K562 (cell line): ENCODE data around the gene CEP72. TPM values are rescaled to one million over a fixed set of nuclear protein-coding genes. Genes with fewer than 3 reads are reported as not detected.

Source experiments
- ATAC-seq: fragments of 200-7000 bp; cut with Tn5 transposase; 3 replicates; pipeline ENCODE4 v1.9.1; 2020; ENCODE audit warnings: moderate library complexity
- BruUV-seq: library from RNA; stranded (reverse); fragments of 400-500 nt; replicated peaks from 2 replicates; lab custom pipeline; 2021; lab: Mats Ljungman, UMichigan
- CTCF ChIA-PET: fragments of 300-600 bp; formaldehyde crosslinking; extraction: SDS; loops from one replicate; lab custom pipeline; 2021; ENCODE audit warnings: low intra/inter-chr PET ratio; lab: Yijun Ruan, JAX
- POLR2A ChIA-PET: fragments of 300-600, 350-650 bp; sonication (Branson Sonifier 250); formaldehyde crosslinking; extraction: SDS; loops from one replicate; lab custom pipeline; 2021; ENCODE audit warnings: antibody characterized with exemption, inconsistent platforms; lab: Yijun Ruan, JAX
- DNase-seq, 4 experiments: peaks; one replicate each; pipeline versions ENCODE4 v3.0.0 to v3.0.0-alpha.2; 2011 to 2018; ENCODE audit warnings: low spot score in 3 of 4, mixed read lengths in 3 of 4; ENCODE audit errors: extremely low read depth in 1 of 4
- FAIRE-seq: peaks from 2 replicates; lab custom pipeline; 2011; peaks lifted over from hg19 to GRCh38; lab: Jason Lieb, UNC
- H2AFZ ChIP-seq: 2 replicates; pipeline ENCODE4 v1.6.0; 2011; ENCODE audit warnings: low read depth, low read length, control low read depth, inconsistent platforms
- H3K27ac ChIP-seq: fragments of 200-600 bp; 3 replicates; pipeline ENCODE4 v1.8.0; 2011; ENCODE audit warnings: low read depth, mild to moderate bottlenecking, control low read depth, inconsistent platforms, low read length, moderate library complexity, mixed read lengths; ENCODE audit errors: extremely low read depth
- H3K27me3 ChIP-seq, 2 experiments: fragments of 300-600 bp in 1 of 2; 2 replicates in 1 of 2; 3 replicates in 1 of 2; pipeline versions ENCODE4 v1.6.0 to v1.8.0; 2011; ENCODE audit warnings: inconsistent platforms in 2 of 2, low read length in 2 of 2, mild to moderate bottlenecking in 1 of 2, mixed read lengths in 1 of 2, moderate library complexity in 1 of 2; ENCODE audit not compliant: control insufficient read depth in 2 of 2, insufficient read depth in 2 of 2
- H3K36me3 ChIP-seq: fragments of 300-600 bp; 3 replicates; pipeline ENCODE4 v1.8.0; 2011; ENCODE audit warnings: mild to moderate bottlenecking, low read length, inconsistent platforms; ENCODE audit not compliant: control insufficient read depth, insufficient read depth
- H3K4me1 ChIP-seq, 2 experiments: fragments of 200-600 bp in 1 of 2; replicated peaks in 1 of 2; 2 replicates in 1 of 2; 3 replicates in 1 of 2; pipeline versions ENCODE4 v1.5.1 to v1.8.0; 2011; ENCODE audit warnings: inconsistent platforms in 2 of 2, low read length in 2 of 2, mild to moderate bottlenecking in 1 of 2, mixed read lengths in 1 of 2, moderate library complexity in 1 of 2; ENCODE audit not compliant: control insufficient read depth in 2 of 2, insufficient read depth in 2 of 2
- H3K4me2 ChIP-seq: 2 replicates; pipeline ENCODE4 v1.6.1; 2011; ENCODE audit warnings: low read length, control low read depth, inconsistent platforms, mixed read lengths; ENCODE audit not compliant: insufficient read depth
- H3K4me3 ChIP-seq: fragments of 200-600 bp; sonication (generic), shearing (Covaris generic); 2 replicates; pipeline ENCODE4 v1.5.1; 2016; ENCODE audit warnings: control low read depth, inconsistent platforms
- H3K79me2 ChIP-seq: fragments of 200-600 bp; 3 replicates; pipeline ENCODE4 v1.8.0; 2011; ENCODE audit warnings: low read length, inconsistent platforms; ENCODE audit not compliant: control insufficient read depth, insufficient read depth
- H3K9ac ChIP-seq, 2 experiments: 2 replicates each; pipeline versions ENCODE4 v1.6.0 to v1.6.1; 2011; ENCODE audit warnings: low read depth in 2 of 2, low read length in 2 of 2, control low read depth in 1 of 2, inconsistent platforms in 1 of 2, mild to moderate bottlenecking in 1 of 2, mixed read lengths in 1 of 2; ENCODE audit not compliant: insufficient read depth in 1 of 2
- H3K9me1 ChIP-seq: one replicate; pipeline ENCODE4 v1.6.0; 2011; ENCODE audit warnings: inconsistent platforms, mild to moderate bottlenecking, low read length, moderate library complexity; ENCODE audit not compliant: control insufficient read depth, insufficient read depth
- H3K9me3 ChIP-seq: replicated peaks from 2 replicates; pipeline ENCODE4 v1.5.1; 2011; ENCODE audit warnings: low read depth, low read length, inconsistent platforms; ENCODE audit not compliant: control insufficient read depth, insufficient read depth
- H4K20me1 ChIP-seq: replicated peaks from 2 replicates; pipeline ENCODE4 v1.6.1; 2011; ENCODE audit warnings: low read length, inconsistent platforms, mixed read lengths; ENCODE audit not compliant: control insufficient read depth, insufficient read depth
- CBX3 ChIP-seq, 2 experiments: IDR thresholded peaks; 1 replicate in 1 of 2; 2 replicates in 1 of 2; pipeline ENCODE4 v1.6.1; 2012; ENCODE audit warnings: inconsistent platforms in 2 of 2, low read length in 2 of 2, borderline replicate concordance in 1 of 2, control low read depth in 1 of 2
- DIDO1 ChIP-seq: fragments of 450-650 bp; IDR thresholded peaks from 2 replicates; pipeline ENCODE4 v1.6.1; 2016; ENCODE audit warnings: low read depth, missing biosample characterization, missing genetic modification characterization
- NCOA6 ChIP-seq: fragments of 450-650 bp; IDR thresholded peaks from 2 replicates; pipeline ENCODE4 v1.6.1; 2017; ENCODE audit warnings: mild to moderate bottlenecking
- POLR2G ChIP-seq: fragments of 200-400 bp; formaldehyde crosslinking; IDR thresholded peaks from 2 replicates; pipeline ENCODE4 v1.6.1; 2017; ENCODE audit warnings: low read depth, mild to moderate bottlenecking, antibody characterized with exemption, low read length, moderate library complexity
- WGBS: fragments of 100-300 bp; shearing (Covaris generic); methylation state at CpG from one replicate; pipeline ENCODE4 v1.1.6; 2016; ENCODE audit warnings: low coverage, mixed read lengths; ENCODE audit not compliant: insufficient coverage; ENCODE audit errors: missing lambda C conversion rate; 5-methylcytosine and 5-hydroxymethylcytosine counted together
- in situ Hi-C: fragments of 300-500 bp; cut with MboI; formaldehyde crosslinking; loops from 4 replicates; pipeline ENCODE4 v1.15.0; 2018; ENCODE audit warnings: inconsistent platforms, mixed read lengths
- intact Hi-C: fragments of 100-400 bp; cut with micrococcal nuclease; formaldehyde crosslinking; loops from 2 replicates; pipeline ENCODE4 v1.14.2; 2022
- polyA plus RNA-seq, 8 experiments: library from polyadenylated mRNA; depleted of rRNA in 4 of 8; stranded (reverse) in 5 of 8; unstranded in 3 of 8; fragments of >200 nt; fragmentation: Nextera tagmentation in 2 of 8; fragmentation: Illumina TruSeq in 1 of 8; extraction: Ambion mirVana in 2 of 8; extraction: Trizol in 1 of 8; gene quantifications; 2 replicates each; pipeline versions ENCODE4 v1.2.1 to v1.2.3, GENCODE V29; 2011 to 2014; ENCODE audit warnings: inconsistent platforms in 1 of 8, missing spikeins in 1 of 8
- total RNA-seq, 7 experiments: library from RNA; depleted of rRNA in 6 of 7; stranded (reverse); fragments of >200 nt in 6 of 7; fragmentation: Illumina TruSeq in 2 of 7; extraction: Trizol in 2 of 7; gene quantifications; 2 replicates each; pipeline versions ENCODE4 v1.2.1 to v1.2.3, GENCODE V29; 2011 to 2021; ENCODE audit warnings: low replicate concordance in 1 of 7

CEP72 gene
- total and polyA plus RNA-seq, 9 of the 15 experiments (the other 6 are each of a cell fraction or from before 2014, with no cell fraction given) = 0.89 to 38.1 (median 14.2) TPM

DNA sequence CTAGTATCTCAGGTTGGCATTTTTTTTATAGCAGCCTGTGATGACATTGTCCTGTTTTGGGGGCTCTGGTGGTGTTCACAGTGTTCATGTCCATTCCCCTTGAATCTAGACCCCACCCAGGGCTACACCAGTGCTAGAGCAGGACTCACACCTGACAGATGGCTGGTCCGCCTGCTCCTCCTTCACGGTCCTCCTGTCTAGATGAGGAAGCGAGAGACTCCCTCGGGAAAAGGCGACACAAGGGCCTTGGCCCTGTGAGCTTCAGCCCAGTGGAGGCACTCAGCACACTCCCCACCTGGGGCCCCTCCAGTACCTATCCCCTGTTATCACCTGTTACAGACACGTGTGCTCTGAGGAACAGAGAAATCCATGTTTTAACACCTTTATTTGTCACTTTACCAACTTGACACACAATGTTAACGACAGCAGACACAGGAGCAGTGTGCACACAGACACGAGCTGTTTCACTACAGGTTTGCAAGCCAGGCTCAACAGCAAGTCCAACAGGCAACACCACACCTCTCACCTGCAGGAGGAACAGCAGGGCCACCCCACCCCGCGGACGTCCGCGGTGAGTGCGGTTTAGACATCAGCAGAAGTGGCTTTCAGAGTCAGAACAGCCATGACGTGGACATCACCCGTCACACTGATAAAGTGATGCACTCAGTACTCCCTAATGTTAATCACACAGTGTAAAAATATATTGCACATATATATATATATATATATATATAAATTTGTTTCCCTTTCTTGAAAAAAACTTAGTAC, 47.5 kb downstream of the CEP72 start:
- Histone ChIP-seq H3K9ac (no peak overlapping the region), H3K4me2 (no peak overlapping the region), H3K79me2 (no peaks in the 10 kb centered on the region; the same call in 2 of the 3 replicates), H3K9me1 (no peaks in the 10 kb centered on the region), H3K27me3 (no peaks in the 10 kb centered on the region), H2AFZ (no peak overlapping the region), H4K20me1 (no peaks in the 10 kb centered on the region), H3K4me3 (no peak overlapping the region), H3K36me3 (peaks cover 89% of the 10 kb centered on the region), H3K9me3 (peaks cover 14% of the 10 kb centered on the region), H3K4me1 (peaks cover 13 to 21% of the 10 kb centered on the region in 2 experiments; a peak in 4 of 5 replicates), H3K27ac (no peak overlapping the region; the same call in 2 of the 3 replicates)
- BruUV-seq = no TSS peak
- ChIA-PET CTCF (no interaction called here), POLR2A (interaction anchor here (0.6 kb wide), 1 partner anchor 17 kb away, joined by 3 read pairs; no protein-coding TSS in a partner anchor)
- in situ Hi-C loops (loop anchor here (5.0 kb wide), 1 partner anchor 47 kb away; the partner anchor contains the start of gene CEP72), intact Hi-C loops (no loop called here)
- DNase-seq = no peak
- WGBS = 98% methylated on average over 15 of the region's 16 CpGs
- no peak for ATAC-seq
- FAIRE-seq = no peak
- TF ChIP-seq DIDO1 (tag) (no peak), CBX3 (IDR thresholded peaks at IDR 0.05; ENCODE audit: borderline replicate concordance in 1 of 2, low read length in 2 of 2) (peak in 1 of 2 experiments; percentile 44; a peak in 1 of 3 replicates)

DNA sequence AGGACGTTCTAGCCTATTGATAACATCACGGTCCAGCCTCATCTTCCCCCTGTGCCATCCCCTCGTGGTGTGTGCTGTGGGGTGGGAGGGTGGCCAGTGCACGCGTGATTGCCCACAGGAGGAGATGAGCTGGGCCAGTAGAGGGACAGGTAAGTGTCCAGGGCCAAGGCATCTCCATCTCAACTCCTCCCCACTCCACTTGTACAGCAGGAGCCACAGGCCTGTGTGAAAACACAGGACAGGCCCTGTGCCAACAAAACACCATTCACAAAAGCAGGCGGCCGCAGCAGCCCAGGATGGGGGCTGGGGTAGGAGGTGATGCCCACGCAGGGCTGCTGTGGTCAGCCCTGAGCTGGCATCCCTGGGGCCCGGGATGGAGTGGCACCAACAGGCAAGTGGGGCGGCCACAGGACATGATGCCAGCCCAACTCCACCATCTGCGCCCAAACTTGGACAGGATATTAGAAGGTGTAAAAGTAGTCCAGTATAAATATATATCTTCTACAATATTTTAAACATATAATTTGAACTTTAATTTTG, 48.4 kb downstream of the CEP72 start:
- FAIRE-seq (no peak), ATAC-seq (no peak), DNase-seq (no peak)
- H3K9me1 ChIP-seq = no peaks in the 10 kb centered on the region
- BruUV-seq = no TSS peak
- intact Hi-C loops (no loop called here), in situ Hi-C loops (no loop called here)
- peaks cover 91% of the 10 kb centered on the region for H3K36me3 ChIP-seq
- no peaks in the 10 kb centered on the region; the same call in 2 of the 3 replicates for H3K79me2 ChIP-seq
- H3K27ac ChIP-seq = no peak overlapping the region
- ChIA-PET CTCF (no interaction called here), POLR2A (no interaction called here)
- H3K27me3 ChIP-seq = no peaks in the 10 kb centered on the region
- H3K9me3 ChIP-seq = peaks cover 14% of the 10 kb centered on the region
- peaks cover 13 to 30% of the 10 kb centered on the region in 2 experiments; a peak in 4 of 5 replicates for H3K4me1 ChIP-seq
- no peaks in the 10 kb centered on the region for H4K20me1 ChIP-seq
- WGBS = 97% methylated on average over 11 of the region's 11 CpGs
- no peak overlapping the region for H3K4me3 ChIP-seq
- H3K4me2 ChIP-seq = no peak overlapping the region
- H2AFZ ChIP-seq = no peak overlapping the region
- peak; percentile 59 for TF ChIP-seq POLR2G
- TF ChIP-seq NCOA6 = no peak
- no peak overlapping the region for H3K9ac ChIP-seq
